GM19239 (cell line): ENCODE results near the gene OTOGL.
"Not testable (repeated sequence)": the region's sequence is repeated elsewhere in the genome, so short reads cannot be mapped to it uniquely, and the experiment has no call there.

ENCODE experiments used
- DNase-seq: peaks from one replicate; pipeline ENCODE4 v3.0.0; 2011; ENCODE audit warnings: low spot score; ENCODE audit not compliant: insufficient read length
- FAIRE-seq: peaks from 2 replicates; lab custom pipeline; 2011; peaks lifted over from hg19 to GRCh38; lab: Jason Lieb, UNC

Gene OTOGL

DNA sequence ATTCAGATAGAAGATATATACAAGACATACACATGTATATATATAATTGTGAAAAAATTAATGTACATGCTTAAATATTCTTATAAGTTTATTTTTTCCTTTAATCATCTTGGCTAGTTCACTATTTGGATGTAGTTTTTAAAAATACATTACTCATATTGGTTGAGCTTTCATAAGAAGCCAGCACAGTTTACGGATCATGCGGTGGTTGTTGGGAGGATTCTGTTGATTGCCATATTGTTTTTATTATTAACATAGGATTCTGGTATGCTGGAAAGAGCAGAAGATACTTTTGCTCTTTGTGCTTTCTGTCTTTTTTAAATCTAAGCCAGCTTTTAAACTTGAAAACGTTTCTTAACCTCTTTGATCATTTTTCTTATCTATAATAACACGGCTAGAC is 163.4 kb downstream of the OTOGL start:
- FAIRE-seq, result no peak
- no peak for DNase-seq

DNA sequence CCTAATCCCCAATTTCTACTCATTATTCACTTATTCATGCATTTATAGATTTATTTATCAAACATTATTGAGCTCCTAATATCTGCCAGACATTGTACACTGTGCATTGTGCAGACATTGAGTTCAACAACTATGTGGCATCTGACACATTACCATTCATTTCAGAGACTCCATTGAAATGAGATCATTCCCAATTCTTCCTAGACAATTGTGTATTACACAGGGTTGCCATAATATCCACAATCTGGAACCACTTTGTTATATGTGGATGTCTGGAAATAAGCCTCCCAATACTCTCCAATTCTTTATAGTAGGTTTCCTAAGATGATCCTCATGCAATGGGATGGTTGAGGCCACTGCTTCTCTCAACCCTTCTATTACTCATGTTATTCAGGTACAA is 165.0 kb downstream of the OTOGL start:
- DNase-seq, result no peak
- FAIRE-seq, result no peak

DNA sequence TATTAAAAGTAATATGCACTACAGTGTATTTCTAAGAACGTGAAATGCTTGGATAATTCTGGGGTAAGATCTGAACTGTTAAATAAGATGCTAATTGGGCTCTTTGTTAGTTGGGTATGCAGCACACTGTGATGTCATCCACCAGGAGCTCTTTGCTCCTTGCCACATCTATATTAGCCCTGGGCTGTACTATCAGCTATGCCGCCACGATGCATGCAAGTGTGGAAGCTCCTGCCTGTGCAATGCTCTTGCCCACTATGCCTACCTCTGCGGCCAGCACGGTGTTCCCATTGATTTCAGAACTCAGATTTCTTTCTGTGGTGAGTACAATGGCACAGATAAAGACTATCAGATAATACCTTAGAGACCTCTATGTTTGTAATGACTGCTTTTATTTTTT is 165.6 kb downstream of the OTOGL start:
- no peak for DNase-seq
- FAIRE-seq, result no peak

DNA sequence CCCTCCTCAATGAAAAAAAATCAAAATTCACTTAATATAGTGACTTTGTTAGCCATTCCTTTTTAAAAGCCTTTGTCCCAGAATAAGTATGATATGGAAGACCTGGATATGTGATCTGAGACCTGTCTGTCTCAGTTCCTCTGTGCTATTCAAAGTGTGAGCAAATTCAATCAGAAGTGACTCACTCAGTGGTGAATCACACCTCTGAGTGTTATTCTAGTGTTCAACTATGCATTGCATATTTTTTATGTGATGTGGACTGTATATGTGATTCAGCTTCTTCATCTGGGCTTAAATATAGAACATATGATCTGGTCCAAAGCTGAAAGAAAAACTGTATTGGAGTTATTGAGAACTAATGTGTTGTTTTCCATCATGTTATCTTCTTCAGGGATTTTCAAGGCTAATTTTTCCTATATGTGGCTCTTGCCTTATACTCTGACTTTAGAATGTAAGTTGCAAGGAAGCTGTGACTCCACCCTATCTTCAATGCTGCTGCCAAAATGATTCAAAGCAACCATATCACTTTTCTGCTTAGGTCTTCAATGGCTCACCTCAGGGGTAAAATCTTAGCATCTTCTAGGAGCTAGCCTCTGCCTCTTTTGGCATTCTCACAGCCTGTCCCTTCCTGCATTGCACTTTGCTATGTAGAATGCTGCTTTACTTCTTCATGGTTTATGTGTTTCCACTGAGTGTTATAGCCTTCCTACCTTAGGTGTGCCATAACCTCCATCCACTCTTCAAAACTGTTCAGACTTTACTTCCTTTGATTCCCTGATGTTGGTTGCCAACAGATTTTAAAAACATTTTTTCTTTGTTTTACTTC is 169.8 kb downstream of the OTOGL start:
- FAIRE-seq (no peak), DNase-seq (no peak)

DNA sequence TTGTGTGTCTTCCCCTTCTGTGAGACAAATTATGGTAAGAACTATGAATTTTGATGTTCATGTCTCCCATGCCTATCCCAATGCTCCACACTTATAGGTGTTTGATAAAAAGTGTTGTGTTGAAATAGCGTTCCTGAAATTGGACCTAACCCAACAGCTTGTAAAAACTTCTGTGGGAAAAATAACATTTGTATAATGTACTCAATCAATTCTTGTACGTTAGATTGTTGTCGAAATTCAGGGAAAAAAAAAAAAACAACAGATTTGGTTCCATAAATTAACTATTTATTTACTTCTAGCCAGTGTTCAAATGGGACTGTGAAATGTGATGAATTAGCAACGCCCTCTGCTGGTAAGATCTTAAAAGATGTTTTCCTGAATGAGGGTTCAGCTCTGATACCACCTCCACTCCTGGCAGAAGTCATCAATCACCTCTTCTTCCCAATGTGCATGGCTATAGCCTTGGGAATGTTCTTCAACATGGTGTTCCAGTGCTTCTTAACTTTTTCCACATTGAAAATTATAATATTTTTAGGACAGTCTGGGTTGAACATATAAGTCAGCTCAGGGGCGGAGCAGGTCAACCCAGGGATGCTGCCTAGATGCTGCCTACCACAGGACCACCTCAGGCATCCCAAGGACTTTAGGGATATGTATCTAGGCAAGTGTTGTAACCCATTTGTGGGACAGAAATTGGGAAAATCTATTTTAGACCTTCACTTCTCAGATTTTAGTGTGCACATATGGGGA is 170.6 kb downstream of the OTOGL start:
- no peak for DNase-seq
- peak; percentile 28 for FAIRE-seq

DNA sequence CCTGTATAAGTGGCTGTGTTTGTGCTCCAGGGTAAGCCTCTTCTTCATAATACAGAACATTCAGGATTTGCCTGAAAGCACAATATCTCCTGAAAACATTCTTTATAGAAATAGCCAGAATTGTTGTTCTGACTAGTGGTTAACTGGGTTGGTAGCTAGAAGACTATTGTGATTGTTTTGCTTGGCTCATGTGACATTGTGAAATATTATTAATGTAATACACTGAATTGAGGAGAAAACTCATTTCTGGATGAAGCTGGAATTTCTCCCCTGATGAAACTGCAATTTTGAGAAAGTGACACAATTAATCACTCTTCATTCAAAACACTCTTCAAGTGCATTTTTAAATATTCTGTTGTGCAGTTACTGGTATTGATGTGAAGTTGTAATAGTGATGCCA is 172.4 kb downstream of the OTOGL start:
- no peak for DNase-seq
- no peak for FAIRE-seq

DNA sequence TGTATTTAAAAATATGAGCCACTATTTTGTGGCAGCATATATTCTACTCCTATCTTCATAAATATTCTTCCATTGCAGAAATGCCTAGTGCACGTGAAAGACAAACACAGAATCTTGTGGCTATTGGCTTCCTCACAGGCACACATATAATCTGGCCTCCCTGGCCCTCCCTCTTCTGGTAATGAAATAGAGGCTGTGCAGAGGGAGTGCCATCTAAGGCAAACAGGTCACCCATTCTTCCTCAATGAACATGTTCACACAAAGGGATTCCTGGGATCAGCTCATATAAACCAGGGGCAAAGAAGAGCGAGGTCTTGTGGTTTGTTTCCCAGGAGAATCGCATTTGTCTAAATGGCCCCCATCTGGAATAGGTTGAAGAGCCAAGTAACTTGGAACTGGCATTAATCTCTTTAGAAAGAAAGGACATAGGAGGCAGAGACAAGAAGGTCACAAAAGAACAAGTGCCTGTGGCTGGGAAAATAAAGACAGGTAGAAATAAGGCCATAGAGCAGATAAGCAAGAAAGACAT is 173.1 kb downstream of the OTOGL start:
- DNase-seq, result no peak
- no peak for FAIRE-seq

DNA sequence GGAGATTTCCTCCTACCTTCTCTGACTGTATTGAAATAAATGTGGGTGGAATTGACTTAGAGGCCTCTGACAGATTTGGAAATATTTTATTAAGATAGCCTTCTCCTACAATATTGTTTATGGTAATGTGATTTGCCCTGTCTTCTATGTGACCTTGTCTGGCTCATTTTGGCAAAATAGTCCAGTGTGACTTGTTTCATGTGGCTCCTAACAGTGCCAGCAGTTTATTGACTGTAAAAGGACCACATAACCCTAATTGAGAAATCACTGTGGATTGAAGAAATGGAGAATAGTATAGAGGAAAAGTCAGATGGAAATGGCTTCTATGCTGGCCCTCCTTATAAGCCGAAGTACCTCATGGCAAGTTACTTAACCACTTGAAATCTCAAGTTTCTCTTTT is 173.8 kb downstream of the OTOGL start:
- DNase-seq, result no peak
- no peak for FAIRE-seq

DNA sequence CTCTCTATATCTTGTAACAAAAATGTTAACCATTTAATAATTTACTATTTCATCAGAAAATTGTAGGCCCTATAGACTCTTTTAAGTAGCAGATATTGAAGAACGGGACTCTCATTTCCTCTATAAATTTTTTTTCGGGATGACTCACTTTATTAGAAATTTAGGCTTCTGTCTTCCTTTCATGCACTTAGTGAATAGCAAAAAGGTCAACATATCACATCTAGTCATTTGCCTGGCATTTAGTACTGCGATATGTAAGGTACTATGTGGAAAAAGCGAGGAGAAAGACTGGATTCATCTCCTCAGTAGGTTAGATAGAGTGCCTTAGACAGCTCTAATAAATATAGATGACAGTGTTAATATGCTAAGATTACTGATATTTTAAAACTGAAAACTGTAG is 178.4 kb downstream of the OTOGL start:
- DNase-seq (no peak), FAIRE-seq (no peak)

DNA sequence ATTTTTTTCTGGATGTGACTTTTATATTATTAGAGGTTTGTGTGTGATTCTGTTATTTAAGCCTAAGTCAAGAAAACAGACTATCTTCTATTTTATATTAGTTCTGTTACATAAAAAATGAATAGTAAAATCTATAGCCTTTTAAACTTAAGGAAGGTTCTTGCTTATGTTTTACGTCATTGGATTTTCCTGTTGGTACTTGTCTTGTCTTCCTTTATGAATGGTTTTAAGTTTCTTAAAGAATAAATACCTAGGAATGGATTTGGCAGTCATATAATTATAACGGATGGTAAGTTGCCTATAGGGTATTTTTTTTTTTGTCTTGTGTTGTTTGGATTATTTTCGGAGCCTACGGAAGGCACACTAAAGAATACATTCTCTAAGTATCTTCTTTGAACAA is 182.9 kb downstream of the OTOGL start:
- no peak for DNase-seq
- no peak for FAIRE-seq

DNA sequence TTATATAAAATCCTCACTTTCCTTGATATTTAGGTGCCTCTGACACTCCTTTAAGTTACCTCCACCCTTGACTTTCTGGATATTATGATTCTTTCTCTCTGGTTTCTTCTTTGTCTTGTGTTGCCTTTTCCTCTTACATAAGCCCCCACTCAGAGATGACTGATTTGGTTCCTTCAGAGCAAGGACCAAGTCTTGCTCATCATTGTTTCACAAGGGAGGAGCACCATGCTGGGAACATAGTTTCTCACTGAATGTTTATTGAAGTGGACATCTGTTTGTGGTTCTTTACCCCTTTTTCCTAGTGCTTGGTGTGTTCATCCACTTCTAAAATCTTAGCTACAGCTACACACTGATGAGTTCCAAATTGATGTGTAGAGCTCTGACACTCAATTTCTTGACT is 183.4 kb downstream of the OTOGL start:
- no peak for FAIRE-seq
- no peak for DNase-seq

DNA sequence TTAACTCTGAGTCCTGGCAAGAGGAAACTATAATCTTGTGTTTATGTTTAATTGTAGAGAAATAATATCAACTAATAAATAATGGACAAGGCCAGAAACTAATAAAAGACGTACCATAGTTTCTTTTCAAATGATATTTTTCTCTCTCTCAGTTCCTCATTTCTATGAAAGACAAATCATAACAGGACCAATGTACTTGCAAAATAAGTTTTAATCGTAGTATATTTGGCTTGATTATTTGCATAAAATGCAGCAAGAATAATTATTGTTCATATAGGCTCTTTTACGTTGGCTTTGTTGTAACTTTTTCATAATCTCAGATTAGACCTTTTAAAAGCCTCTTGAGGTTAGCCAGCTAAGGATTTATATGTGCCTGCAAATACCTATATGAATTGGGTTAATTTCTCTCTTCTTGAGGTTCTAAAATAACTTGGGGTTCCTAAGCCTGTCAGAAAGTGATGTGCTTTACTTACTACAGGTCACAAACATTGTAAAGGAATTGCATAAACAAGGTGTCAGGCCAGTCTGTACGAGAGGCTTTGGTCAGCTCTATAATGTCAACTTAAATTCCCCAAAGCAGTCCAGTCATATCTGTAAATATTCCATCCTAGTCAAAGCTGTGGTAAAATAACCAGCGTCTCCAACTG is 191.9 kb downstream of the OTOGL start:
- FAIRE-seq, result no peak
- DNase-seq, result no peak

DNA sequence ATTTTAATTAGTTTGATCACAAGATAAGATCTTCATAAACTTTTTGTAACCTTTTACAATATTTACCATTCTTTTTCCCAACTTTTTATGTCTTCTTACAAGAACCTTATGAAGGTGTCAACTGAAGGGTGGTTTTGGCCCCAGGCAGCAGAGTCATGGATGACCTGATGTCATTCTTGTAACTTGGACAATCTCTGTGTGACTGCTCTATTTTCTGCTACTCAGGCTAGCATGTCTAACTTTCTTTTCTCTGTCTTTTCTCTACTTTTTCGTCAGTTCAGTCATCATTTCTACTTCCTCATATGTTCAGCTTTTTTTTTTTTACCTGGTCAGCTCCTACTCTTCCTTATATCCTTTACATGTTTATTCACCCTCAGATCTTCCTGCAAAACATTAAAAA is 194.0 kb downstream of the OTOGL start:
- no peak for DNase-seq
- FAIRE-seq, result no peak

DNA sequence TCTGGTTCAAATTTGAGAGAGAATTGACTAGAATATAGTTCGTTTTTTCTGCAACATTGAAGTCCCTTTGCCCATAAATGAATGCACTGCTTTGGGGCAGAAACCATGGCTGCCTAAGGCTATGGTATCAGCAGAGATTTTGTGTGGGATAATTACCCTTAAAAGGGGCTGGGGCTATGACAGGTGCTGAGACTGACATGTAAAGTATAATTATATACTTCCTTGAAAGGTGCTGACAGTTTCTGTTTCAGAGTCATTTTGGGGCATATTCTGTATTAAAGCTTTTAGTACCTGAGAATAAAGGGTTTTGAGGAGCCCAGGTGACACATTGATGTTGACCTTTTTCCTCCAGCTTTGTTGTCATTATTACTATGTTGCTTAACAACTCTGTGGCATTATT is 194.4 kb downstream of the OTOGL start:
- DNase-seq (no peak), FAIRE-seq (no peak)

DNA sequence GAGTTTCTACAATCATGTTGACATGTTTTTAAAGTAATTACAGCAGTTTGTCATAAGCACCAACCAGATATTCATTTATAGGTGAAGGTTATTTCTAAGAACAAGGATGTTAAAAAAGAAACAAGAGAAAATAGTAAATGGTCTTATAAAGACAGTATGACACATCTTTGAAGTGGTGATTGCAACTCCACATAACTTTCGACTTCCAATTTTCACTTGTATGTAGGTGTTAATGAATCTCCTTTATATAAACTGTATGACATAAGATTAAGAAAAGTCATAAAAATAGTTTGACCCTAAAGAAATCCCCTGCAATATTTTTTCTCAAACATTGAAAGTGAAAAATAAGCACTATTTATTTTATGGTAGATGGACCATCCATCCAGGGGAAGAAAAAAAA is 199.9 kb downstream of the OTOGL start:
- FAIRE-seq (peak; percentile 83), DNase-seq (no peak)

DNA sequence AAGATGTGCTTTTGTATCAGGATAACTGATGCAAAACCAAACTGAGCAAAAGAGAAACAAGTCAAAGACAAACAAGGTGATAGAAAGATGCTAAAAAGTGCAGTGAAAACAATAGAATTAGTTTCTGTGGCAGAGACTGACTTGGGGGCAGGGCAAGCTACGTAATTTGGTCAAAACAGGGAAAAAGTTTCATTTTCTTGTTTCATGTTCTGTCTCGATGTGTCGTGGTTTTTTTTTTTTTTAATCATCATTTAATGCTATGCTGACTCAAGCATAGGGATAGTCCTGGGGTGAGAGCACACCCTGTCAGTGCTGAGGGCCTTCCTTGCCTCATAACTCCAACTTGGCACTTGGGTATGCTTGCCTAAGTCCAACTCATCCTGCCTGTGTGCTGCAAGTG is 200.6 kb downstream of the OTOGL start:
- FAIRE-seq (peak; percentile 72), DNase-seq (no peak)

DNA sequence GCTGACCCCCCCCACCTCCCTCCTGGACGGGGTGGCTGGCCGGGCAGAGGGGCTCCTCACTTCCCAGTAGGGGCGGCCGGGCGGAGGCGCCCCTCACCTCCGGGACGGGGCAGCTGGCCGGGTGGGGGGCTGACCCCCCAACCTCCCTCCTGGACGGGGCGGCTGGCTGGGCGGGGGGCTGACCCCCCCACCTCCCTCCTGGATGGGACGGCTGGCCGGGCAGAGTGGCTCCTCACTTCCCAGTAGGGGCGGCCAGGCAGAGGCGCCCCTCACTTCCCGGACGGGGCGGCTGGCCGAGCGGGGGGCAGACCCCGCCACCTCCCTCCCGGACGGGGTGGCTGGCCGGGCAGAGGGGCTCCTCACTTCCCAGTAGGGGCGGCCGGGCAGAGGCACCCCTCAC is 208.1 kb downstream of the OTOGL start:
- DNase-seq, FAIRE-seq: not testable (repeated sequence)

DNA sequence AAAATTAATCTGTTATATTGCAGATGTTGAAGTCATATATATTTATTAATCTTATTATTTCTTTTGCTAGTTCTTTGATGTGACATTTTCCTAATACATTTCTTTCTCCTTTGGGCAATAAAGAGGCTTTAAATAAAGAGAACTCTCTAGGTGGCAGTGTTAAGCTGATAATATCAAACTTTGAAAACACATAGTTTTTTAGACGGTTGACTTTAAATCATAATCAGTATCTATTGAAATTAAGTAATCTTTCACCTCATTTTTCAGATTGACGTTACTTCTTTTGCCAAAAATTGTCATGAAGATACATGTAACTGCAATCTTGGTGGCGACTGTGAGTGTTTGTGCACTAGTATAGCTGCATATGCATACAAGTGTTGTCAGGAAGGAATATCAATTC is 213.9 kb downstream of the OTOGL start:
- no peak for FAIRE-seq
- no peak for DNase-seq

DNA sequence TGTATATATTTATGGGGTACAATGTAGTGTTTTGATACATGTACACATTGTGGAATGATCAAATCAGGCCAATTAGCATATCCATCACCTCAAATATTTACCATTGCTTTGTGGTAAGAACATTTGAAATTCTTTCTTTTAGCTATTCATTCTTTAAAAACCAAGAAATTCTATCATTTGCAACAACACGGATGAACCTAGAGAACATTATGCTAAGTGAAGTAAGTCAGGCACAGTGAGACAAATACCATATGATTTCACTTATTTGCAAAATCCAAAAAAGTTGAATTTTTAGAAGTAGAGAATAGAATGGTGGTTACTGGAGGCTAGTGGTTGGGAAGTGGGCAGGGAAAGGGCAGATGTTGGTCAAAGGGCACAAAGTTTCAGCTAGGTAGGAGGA is 215.4 kb downstream of the OTOGL start:
- no peak for FAIRE-seq
- DNase-seq, result no peak

DNA sequence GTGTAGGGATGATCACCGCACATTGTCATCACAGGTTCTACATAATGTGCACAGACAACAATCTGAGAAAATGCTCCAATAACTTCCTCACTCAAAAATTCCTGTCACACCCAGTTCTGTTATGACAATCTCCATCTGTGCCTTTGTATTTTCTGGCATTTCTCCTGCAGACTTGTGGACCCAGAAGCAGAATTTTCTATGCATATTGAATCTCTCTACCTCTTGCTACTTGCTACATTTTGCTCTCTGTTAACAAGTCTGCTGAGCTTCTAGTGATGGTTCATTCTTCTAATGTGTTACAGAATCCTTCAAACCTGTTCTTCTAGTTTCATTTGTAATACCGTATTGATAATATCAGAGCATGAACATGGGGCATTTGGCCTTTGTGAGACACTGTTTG is 216.9 kb downstream of the OTOGL start:
- no peak for FAIRE-seq
- no peak for DNase-seq

DNA sequence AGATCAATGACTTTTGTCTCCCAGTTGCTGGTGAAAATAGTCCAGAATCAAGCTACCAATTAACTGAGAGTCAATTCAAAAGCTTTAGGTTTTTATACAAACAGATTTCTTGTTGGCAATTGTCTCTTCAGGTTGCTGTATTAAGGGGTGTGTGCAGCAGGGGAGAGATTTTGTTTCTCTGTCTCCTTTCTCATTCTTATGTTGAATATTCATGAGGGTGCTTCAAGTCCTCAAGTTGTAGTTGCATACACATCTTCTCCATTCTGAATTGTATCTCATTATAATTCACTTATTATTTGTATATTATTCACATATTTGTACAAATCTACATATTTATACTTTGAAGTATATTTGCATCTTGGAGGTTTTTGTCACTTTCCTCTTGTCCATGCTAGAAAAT is 218.0 kb downstream of the OTOGL start:
- FAIRE-seq (no peak), DNase-seq (no peak)
